ENCODE measurements around the gene ELMO1.
"Not testable (repeated sequence)": the region's sequence is repeated elsewhere in the genome, so short reads cannot be mapped to it uniquely, and the experiment has no call there.

Gene ELMO1

GRCh38 chr7:36986948-36987724 is 461.5 kb downstream of the ELMO1 start:
- ATAC-seq (replicated peaks) (peak; percentile 66), DNase-seq (peak; percentile 45 to 61 (median 53))
- H3K4me1 Mint-ChIP-seq (ENCODE audit: low read depth in 2 of 2): peaks cover 25 to 36% of the 10 kb centered on the region in 2 donors
- no peaks in the 10 kb centered on the region for H3K9me3 Mint-ChIP-seq
- H3K27me3 Mint-ChIP-seq: no peaks in the 10 kb centered on the region
- no peak overlapping the region for H3K27ac Mint-ChIP-seq
- no peak overlapping the region for H3K4me3 Mint-ChIP-seq
- peaks cover 6% of the 10 kb centered on the region for H3K36me3 Mint-ChIP-seq (ENCODE audit: insufficient read depth)

GRCh38 chr7:36986511-36986933 is 462.1 kb downstream of the ELMO1 start:
- H3K4me1 Mint-ChIP-seq (ENCODE audit: low read depth in 2 of 2): peaks cover 24 to 36% of the 10 kb centered on the region in 2 donors
- DNase-seq (no peak), ATAC-seq (replicated peaks) (no peak)
- no peak overlapping the region for H3K27ac Mint-ChIP-seq
- H3K36me3 Mint-ChIP-seq (ENCODE audit: insufficient read depth): peaks cover 6% of the 10 kb centered on the region
- no peak overlapping the region for H3K4me3 Mint-ChIP-seq
- no peaks in the 10 kb centered on the region for H3K27me3 Mint-ChIP-seq
- H3K9me3 Mint-ChIP-seq: no peaks in the 10 kb centered on the region

GRCh38 chr7:36985866-36986400 is 462.7 kb downstream of the ELMO1 start:
- Mint-ChIP-seq H3K36me3 (ENCODE audit: insufficient read depth) (peaks cover 6% of the 10 kb centered on the region), H3K9me3 (no peaks in the 10 kb centered on the region), H3K27ac (peak overlapping the region in 1 of 2 donors; percentile 51), H3K4me1 (ENCODE audit: low read depth in 2 of 2) (peaks cover 22 to 36% of the 10 kb centered on the region in 2 donors), H3K27me3 (no peaks in the 10 kb centered on the region), H3K4me3 (no peak overlapping the region)
- DNase-seq (no peak), ATAC-seq (replicated peaks) (no peak)

GRCh38 chr7:36985316-36985715 is 463.3 kb downstream of the ELMO1 start:
- ATAC-seq (replicated peaks): no peak
- Mint-ChIP-seq H3K36me3 (ENCODE audit: insufficient read depth) (peaks cover 6% of the 10 kb centered on the region), H3K27me3 (no peaks in the 10 kb centered on the region), H3K27ac (peak overlapping the region in 1 of 2 donors; percentile 51), H3K4me3 (no peak overlapping the region), H3K4me1 (ENCODE audit: low read depth in 2 of 2) (peaks cover 22 to 36% of the 10 kb centered on the region in 2 donors), H3K9me3 (no peaks in the 10 kb centered on the region)
- no peak for DNase-seq

GRCh38 chr7:36984710-36985312 is 463.9 kb downstream of the ELMO1 start:
- H3K27ac Mint-ChIP-seq: peak overlapping the region; percentile 38 to 51
- no peak for DNase-seq
- H3K4me3 Mint-ChIP-seq: no peak overlapping the region
- H3K4me1 Mint-ChIP-seq (ENCODE audit: low read depth in 2 of 2): peaks cover 22 to 36% of the 10 kb centered on the region in 2 donors
- no peaks in the 10 kb centered on the region for H3K27me3 Mint-ChIP-seq
- H3K36me3 Mint-ChIP-seq (ENCODE audit: insufficient read depth): peaks cover 6% of the 10 kb centered on the region
- peaks cover 0 to 1% of the 10 kb centered on the region in 2 donors for H3K9me3 Mint-ChIP-seq
- no peak for ATAC-seq (replicated peaks)

GRCh38 chr7:36984041-36984521 is 464.6 kb downstream of the ELMO1 start:
- Mint-ChIP-seq H3K27ac (peak overlapping the region in 1 of 2 donors; percentile 38), H3K4me1 (ENCODE audit: low read depth in 2 of 2) (peaks cover 22 to 33% of the 10 kb centered on the region in 2 donors), H3K27me3 (no peaks in the 10 kb centered on the region), H3K36me3 (ENCODE audit: insufficient read depth) (peaks cover 6% of the 10 kb centered on the region), H3K4me3 (no peak overlapping the region), H3K9me3 (peaks cover 0 to 1% of the 10 kb centered on the region in 2 donors)
- DNase-seq (no peak), ATAC-seq (replicated peaks) (no peak)

GRCh38 chr7:36982766-36983165 is 465.9 kb downstream of the ELMO1 start:
- peaks cover 17 to 23% of the 10 kb centered on the region in 2 donors for H3K4me1 Mint-ChIP-seq (ENCODE audit: low read depth in 2 of 2)

GRCh38 chr7:36979810-36980248 is 468.8 kb downstream of the ELMO1 start:
- Mint-ChIP-seq H3K4me3 (no peak overlapping the region), H3K9me3 (peaks cover 0 to 1% of the 10 kb centered on the region in 2 donors), H3K4me1 (ENCODE audit: low read depth in 2 of 2) (peaks cover 8 to 18% of the 10 kb centered on the region in 2 donors), H3K36me3 (ENCODE audit: insufficient read depth) (peaks cover 3% of the 10 kb centered on the region), H3K27me3 (no peaks in the 10 kb centered on the region), H3K27ac (no peak overlapping the region)
- DNase-seq (no peak), ATAC-seq (replicated peaks) (no peak)

More at GRCh38 chr7:36982766-36983165, 465.9 kb downstream of the ELMO1 start:
- H3K27me3 Mint-ChIP-seq: no peaks in the 10 kb centered on the region
- no peak for DNase-seq
- peaks cover 0 to 1% of the 10 kb centered on the region in 2 donors for H3K9me3 Mint-ChIP-seq
- H3K27ac Mint-ChIP-seq: no peak overlapping the region
- no peak overlapping the region for H3K4me3 Mint-ChIP-seq
- ATAC-seq (replicated peaks): no peak
- H3K36me3 Mint-ChIP-seq (ENCODE audit: insufficient read depth): peaks cover 4% of the 10 kb centered on the region

- Mint-ChIP-seq H3K4me1 (ENCODE audit: low read depth in 2 of 2) (peaks cover 5 to 11% of the 10 kb centered on the region in 2 donors), H3K27me3 (no peaks in the 10 kb centered on the region), H3K9me3 (peaks cover 0 to 1% of the 10 kb centered on the region in 2 donors), H3K4me3 (no peak overlapping the region), H3K36me3 (ENCODE audit: insufficient read depth) (no peaks in the 10 kb centered on the region), H3K27ac (peak overlapping the region; percentile 66 to 70)
- ATAC-seq (replicated peaks) (no peak), DNase-seq (no peak)
These were observed 470.2 kb downstream of the ELMO1 start for GRCh38 chr7:36978461-36978860.

GRCh38 chr7:36977878-36978277 is 470.8 kb downstream of the ELMO1 start:
- H3K9me3 Mint-ChIP-seq: peaks cover 0 to 1% of the 10 kb centered on the region in 2 donors

GRCh38 chr7:36973534-36973933 is 475.1 kb downstream of the ELMO1 start:
- H3K4me3 Mint-ChIP-seq; H3K27ac Mint-ChIP-seq; ATAC-seq (replicated peaks); H3K9me3 Mint-ChIP-seq; DNase-seq; H3K36me3 Mint-ChIP-seq (ENCODE audit: insufficient read depth); H3K27me3 Mint-ChIP-seq: not testable (repeated sequence)
- H3K4me1 Mint-ChIP-seq (ENCODE audit: low read depth in 2 of 2): peaks cover 22 to 40% of the 10 kb centered on the region in 2 donors

More at GRCh38 chr7:36977878-36978277, 470.8 kb downstream of the ELMO1 start:
- Mint-ChIP-seq H3K36me3 (ENCODE audit: insufficient read depth) (no peaks in the 10 kb centered on the region), H3K27me3 (no peaks in the 10 kb centered on the region), H3K27ac (peak overlapping the region; percentile 66 to 70), H3K4me3 (no peak overlapping the region), H3K4me1 (ENCODE audit: low read depth in 2 of 2) (peaks cover 4 to 11% of the 10 kb centered on the region in 2 donors)
- DNase-seq (no peak), ATAC-seq (replicated peaks) (no peak)

- ATAC-seq (replicated peaks): no peak
- DNase-seq: no peak
- peak overlapping the region in 1 of 2 donors; percentile 87 for H3K27ac Mint-ChIP-seq
- no peaks in the 10 kb centered on the region for H3K27me3 Mint-ChIP-seq
- peaks cover 24 to 40% of the 10 kb centered on the region in 2 donors for H3K4me1 Mint-ChIP-seq (ENCODE audit: low read depth in 2 of 2)
- H3K4me3 Mint-ChIP-seq: no peak overlapping the region
- peaks cover 3 to 12% of the 10 kb centered on the region in 2 donors for H3K9me3 Mint-ChIP-seq
- no peaks in the 10 kb centered on the region for H3K36me3 Mint-ChIP-seq (ENCODE audit: insufficient read depth)
These were observed 476.5 kb downstream of the ELMO1 start for GRCh38 chr7:36972140-36972518.

GRCh38 chr7:36971515-36972139 is 477.0 kb downstream of the ELMO1 start:
- peak overlapping the region; percentile 87 to 91 for H3K27ac Mint-ChIP-seq
- H3K4me1 Mint-ChIP-seq (ENCODE audit: low read depth in 2 of 2): peaks cover 24 to 35% of the 10 kb centered on the region in 2 donors

More at GRCh38 chr7:36971515-36972139, 477.0 kb downstream of the ELMO1 start:
- Mint-ChIP-seq H3K4me3 (no peak overlapping the region), H3K9me3 (peaks cover 3 to 14% of the 10 kb centered on the region in 2 donors), H3K36me3 (ENCODE audit: insufficient read depth) (no peaks in the 10 kb centered on the region), H3K27me3 (no peaks in the 10 kb centered on the region)
- ATAC-seq (replicated peaks) (no peak), DNase-seq (no peak)

All from effector memory CD8-positive, alpha-beta T cell (primary cell).